Heart left ventricle (tissue), 13 donors: ENCODE data around the gene SLC66A1.

Experiments used
- CTCF ChIP-seq, 12 donors: fragments of 200-600 bp; sonication (generic) in 4 of 12; IDR thresholded peaks; one replicate each; pipeline versions ENCODE4 v1.5.0 to v1.8.0; 2018 to 2022; ENCODE audit warnings: antibody characterized with exemption in 12 of 12, mild to moderate bottlenecking in 5 of 12
- POLR2A ChIP-seq, 2 donors: fragments of 450-650 bp; IDR thresholded peaks; one replicate each; pipeline ENCODE4 v1.6.1; 2017; ENCODE audit warnings: antibody characterized with exemption in 2 of 2, mild to moderate bottlenecking in 2 of 2, moderate library complexity in 2 of 2
- donor health status: ischemic (EF 13 %, LVEDD 7.1; RV severe dilation, severe dysfunction).
- donor health status: DM: no; HTN: yes; CAD: no.
- donor health status: DM: no; HTN: no; CAD: no.
- donor health status: ischemic (EF 25% LVEDD 6.9; RV normal size, moderate dysfunction).
- donor health status: ischemic (EF 25% LVEDD 5.7; RV mildly dilated, moderate dysfunction).
- donor health status: ischemic (EF 35%, LVEDD 5.7; RV mildly dilated, moderate dysfunction).
- donor health status: nonischemic (EF 11% LVEDD 7.7; RV severe dilation, severe dysfunction).
- donor health status: DM: yes; HTN: yes; CAD: no.
- donor health status: PGD.
- donor health status: ischemic (EF 29% LVEDD 5.4; RV normal size, mild dysfunction).
- donor health status: nonischemic (EF 23%, LVEDD 6.1; RV moderate dilation, normal function).

- no peak for TF ChIP-seq CTCF (IDR thresholded peaks at IDR 0.05)
- TF ChIP-seq POLR2A (IDR thresholded peaks at IDR 0.05), result no peak
These were observed 43.7 kb upstream of the SLC66A1 start for GRCh38 chr1:19268445-19268844.
